ENCODE measurements around the gene STK17B.

GRCh38 chr2:196183528-196184231 lies 12.3 kb upstream of the STK17B start:
- no peak for TF ChIP-seq CTCF (conservative IDR thresholded peaks at IDR 0.05 in 1 of 2, IDR thresholded peaks at IDR 0.05 in 1 of 2; ENCODE audit: low read depth in 1 of 2, low read length in 2 of 2)
- no peak for TF ChIP-seq EZH2 (IDR thresholded peaks at IDR 0.05; ENCODE audit: low read length, missing control alignments)

All from fibroblast of lung (primary cell).